GM20431 (cell line): ENCODE results near the gene SLC25A29.
"Not testable (repeated sequence)": the region's sequence is repeated elsewhere in the genome, so short reads cannot be mapped to it uniquely, and the experiment has no call there.

Experiments
- in situ Hi-C: fragments of 300-500 bp; cut with MseI, MboI; formaldehyde crosslinking; loops from one replicate; pipeline ENCODE4 v1.15.0; 2020; ENCODE audit warnings: low sequenced_read_pairs; ENCODE audit not compliant: unreplicated experiment

SLC25A29 gene

DNA sequence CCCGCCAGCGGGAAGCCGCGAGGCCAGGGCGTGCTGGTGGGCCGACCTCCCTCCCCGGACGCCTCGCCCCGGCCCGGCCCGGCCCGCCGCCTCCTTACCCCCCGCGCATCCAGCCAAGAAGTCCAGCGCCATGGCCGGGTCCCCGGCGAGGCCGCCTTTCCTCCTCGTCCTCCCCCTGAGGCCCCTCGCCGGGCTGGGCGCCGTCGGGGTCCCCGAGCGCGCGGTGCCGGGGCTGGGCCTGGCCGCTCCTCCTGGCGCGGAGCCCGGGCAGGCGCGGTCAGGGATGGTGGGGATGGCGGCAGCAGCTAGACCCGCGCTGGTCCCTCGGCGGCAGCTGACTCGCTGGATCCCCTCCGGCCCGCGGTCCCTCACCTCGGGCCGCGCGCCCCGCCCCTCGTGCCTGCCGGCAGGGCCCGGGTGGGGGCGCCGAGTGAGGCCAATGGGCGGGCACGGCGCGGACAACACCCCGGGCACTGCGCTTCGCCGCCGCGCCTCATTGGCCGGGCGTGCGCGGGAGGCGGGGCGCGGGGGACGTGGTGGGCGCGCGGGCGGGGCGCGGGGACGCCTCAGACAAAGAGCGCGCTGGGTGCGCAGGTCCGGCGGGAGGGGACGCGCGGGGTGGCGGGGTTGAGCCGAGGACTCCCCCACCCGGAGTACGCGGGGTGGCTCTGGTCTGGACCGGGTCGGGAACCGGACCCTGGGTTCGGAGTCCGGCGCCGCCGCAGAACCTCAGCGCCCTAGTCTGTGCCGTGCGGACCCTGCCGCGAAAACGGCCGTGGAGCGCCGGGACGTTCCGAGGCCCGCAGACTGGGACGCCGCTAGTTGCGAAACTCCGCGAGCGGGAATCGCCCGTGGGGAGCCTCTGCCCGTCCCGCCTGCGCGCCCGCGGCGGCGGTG is at the start of gene SLC25A29:
Gene SLC25A29 (minus strand): TSS at position 344 of the 897 bp plus-strand sequence. CDS start 212 bp downstream, at position 132.
- in situ Hi-C loops: no loop called here

- in situ Hi-C loops: no loop called here
Measured at GRCh38 chr14:100350986-100351385, 44.7 kb upstream of the SLC25A29 start.

GRCh38 chr14:100350276-100350926 is 44.2 kb upstream of the SLC25A29 start:
- in situ Hi-C loops: no loop called here

- in situ Hi-C loops: no loop called here
Measured at GRCh38 chr14:100348784-100349685, 42.8 kb upstream of the SLC25A29 start.

DNA sequence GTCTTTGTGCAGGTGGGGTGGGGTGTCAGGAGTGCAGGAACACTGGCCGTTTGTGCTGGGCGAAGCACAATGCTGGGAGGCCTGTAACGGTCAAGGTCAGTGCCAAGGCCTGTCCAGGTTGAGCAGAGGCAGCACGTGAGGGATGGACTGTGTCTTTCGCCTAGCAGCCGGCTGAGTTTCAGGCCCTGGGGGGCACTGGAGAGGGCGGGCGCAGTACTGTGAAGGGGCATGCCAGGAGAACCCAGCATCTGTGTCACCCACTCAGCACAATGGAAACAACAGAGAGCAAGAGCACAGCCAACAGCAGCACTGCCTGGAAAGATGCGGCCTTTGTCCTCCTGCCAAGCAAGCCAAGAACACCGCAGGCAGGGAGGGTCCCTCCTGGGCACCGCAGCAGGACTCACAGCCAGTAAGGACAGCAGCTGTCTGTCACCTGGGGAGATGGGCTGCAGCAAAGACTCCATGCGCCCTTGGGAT is 42.0 kb upstream of the SLC25A29 start:
- in situ Hi-C loops: no loop called here

- in situ Hi-C loops: no loop called here
Measured at GRCh38 chr14:100346306-100347091, 40.3 kb upstream of the SLC25A29 start.

- in situ Hi-C loops: no loop called here
Measured at GRCh38 chr14:100345711-100346110, 39.5 kb upstream of the SLC25A29 start.

- in situ Hi-C loops: not testable (repeated sequence)
Measured at GRCh38 chr14:100344657-100345056, 38.4 kb upstream of the SLC25A29 start.

DNA sequence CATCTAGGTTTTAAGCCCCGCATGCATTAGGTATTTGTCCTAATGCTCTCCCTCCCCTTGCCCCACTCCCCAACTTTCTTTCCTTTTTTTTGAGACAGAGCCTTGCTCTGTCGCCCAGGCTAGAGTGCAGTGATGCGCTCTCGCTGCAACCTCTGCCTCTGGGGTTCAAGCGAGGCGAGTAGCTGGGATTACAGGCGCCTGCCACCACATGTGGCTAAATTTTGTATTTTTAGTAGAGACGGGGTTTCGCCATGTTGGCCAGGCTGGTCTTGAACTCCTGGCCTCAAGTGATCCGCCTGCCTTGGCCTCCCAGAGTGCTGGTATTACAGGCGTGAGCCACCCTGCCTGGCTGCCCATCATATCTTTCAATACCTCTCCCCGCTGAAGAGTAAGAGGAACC is 36.6 kb upstream of the SLC25A29 start:
- in situ Hi-C loops: not testable (repeated sequence)

DNA sequence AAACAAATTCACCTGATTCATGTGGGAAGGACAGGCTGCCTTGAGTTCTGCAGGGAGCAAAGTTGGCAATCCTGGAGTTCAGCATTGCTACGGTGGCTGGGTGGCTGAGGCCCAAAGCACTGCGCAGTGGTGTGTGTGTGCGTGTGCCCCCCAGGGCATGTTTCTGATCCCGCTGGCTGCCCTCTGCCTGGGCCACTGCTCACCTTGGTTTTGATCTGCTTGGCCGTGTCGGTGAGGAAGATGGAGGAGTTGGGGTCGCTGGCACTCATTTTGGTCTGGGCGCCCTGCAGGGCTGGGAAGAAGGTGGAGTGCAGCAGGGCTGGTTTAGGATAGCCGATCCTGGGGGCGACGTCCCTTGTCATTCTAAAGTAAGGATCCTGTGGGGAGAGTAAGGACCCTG is 36.0 kb upstream of the SLC25A29 start:
- in situ Hi-C loops: no loop called here

GRCh38 chr14:100341301-100342031 is 35.2 kb upstream of the SLC25A29 start:
- in situ Hi-C loops: no loop called here

DNA sequence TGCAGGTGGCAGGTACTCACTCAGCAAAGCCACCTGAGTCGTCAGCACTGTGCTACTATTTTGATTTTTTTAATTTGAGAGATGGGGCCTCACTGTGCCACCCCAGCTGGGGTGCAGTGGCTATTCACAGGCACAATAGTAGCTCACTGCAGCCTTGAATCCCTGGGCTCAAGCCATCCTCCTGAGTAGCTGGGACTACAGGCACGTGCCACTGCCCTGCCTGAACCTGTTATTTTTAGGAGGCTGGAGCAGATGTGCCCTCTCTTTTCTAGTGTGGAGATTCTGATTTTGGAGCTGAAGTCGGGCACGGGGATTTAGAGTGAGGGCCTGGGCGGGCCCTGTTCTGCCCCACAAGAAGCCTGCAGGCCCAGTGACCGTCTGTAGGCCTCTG is 34.2 kb upstream of the SLC25A29 start:
- in situ Hi-C loops: no loop called here

- in situ Hi-C loops: no loop called here
Measured at GRCh38 chr14:100339766-100340422, 33.6 kb upstream of the SLC25A29 start.

DNA sequence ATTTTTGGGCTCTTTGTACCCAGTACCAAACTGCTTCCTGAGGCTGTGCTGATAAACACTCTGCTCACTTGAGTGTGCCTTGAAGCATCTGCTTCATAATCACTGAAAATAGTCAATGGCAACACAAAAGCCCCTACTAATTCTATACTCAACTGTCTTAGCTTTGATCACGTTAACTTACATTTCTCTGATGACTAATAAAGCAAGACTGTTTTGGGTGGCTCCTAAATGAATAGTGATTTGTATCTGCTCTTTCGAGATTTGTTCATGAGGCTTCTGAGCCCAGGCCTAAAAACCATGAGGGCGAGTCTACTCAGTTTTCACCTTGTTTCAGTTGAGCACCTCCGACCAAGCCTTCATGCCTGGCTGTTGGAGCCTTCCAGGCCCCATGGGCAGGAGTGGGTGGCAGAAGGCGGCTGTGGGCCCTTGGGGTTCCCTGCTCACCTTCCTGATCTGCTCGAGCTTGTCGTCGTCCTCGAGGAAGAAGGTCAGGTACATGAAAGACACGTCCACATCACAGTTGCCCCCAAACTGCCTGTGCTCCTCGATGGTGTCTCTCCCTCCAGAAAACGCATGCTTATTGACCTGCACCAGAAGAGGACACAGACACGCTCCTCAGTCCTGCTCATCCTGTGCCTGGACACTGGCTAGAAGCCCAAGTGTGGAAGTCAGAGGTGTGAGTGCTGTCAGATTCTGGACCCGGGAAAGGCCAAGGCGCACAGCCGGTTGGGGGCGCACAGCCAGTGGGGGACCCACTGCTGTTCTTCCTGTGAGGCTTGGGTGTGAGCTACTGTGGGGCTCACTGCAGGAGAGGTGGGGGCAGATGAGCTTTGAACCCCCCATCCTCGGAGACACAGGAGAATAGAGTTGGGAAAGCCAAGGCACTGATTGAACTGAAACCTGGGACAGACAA is 30.6 kb upstream of the SLC25A29 start:
- in situ Hi-C loops: no loop called here

DNA sequence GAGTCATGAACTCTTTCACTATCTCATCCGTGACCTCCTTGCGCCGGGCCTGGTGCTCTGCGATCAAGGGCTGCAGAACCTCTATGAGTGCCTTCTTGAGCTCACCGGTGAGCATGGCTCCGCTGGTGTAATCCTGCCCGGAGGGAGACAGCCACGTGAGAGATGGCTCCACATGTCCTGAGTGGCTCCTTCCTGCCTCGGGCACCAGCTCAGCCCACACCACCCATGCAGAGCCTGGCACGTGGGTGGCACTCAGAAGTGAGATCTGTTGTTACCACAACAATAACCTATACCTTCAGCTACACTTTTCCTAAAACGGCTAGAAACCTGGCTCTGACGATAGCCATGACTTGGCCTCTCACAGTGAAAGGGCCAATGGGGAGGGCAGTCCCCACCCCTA is 28.7 kb upstream of the SLC25A29 start:
- in situ Hi-C loops: no loop called here

- in situ Hi-C loops: no loop called here
Measured at GRCh38 chr14:100333827-100334226, 27.6 kb upstream of the SLC25A29 start.

- in situ Hi-C loops: no loop called here
Measured at GRCh38 chr14:100333311-100333710, 27.1 kb upstream of the SLC25A29 start.
